Measurements from ENCODE around the gene ZFC3H1. TPM values are rescaled to one million over a fixed set of nuclear protein-coding genes. Genes with fewer than 3 reads are reported as not detected.

ZFC3H1 gene
- total and polyA plus RNA-seq, 2 donors from 2014 or later, result 11.2 to 42.4 TPM

DNA sequence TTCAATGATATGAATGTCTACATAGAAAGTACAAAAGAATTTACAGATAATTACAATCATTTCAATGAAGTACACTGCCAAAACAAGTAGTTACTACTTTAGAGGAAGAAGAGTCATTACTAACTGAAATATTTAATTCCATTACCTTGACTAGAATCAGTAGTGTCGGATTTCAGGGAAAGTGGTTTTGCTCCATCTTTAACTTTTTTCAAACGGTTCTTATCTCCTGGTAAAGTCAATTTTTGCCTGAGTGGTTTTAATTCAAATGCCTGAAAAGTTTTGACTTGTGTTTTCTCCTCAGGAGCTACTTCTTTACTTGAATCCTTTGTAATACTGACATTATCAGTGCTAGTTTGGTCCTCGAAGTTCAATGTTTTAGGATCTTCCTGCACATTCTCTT lies 6.9 kb downstream of the ZFC3H1 start:
- intact Hi-C loops (cut with DNase I), result no loop called here
- no peak for DNase-seq
- no peak for FAIRE-seq
- H3K27ac ChIP-seq (ENCODE audit: low read depth in 2 of 2, low read length in 2 of 2), result no peak overlapping the region
- H3K9ac ChIP-seq (ENCODE audit: low read length in 3 of 3), result no peak overlapping the region
- H3K27me3 ChIP-seq (ENCODE audit: control insufficient read depth, insufficient read depth, low read length), result no peaks in the 10 kb centered on the region
- H3K36me3 ChIP-seq (ENCODE audit: control insufficient read depth in 2 of 3, insufficient read depth in 3 of 3, low read length in 3 of 3), result peaks cover 4 to 34% (median 5%) of the 10 kb centered on the region in 3 donors
- no peaks in the 10 kb centered on the region for H3K9me3 ChIP-seq (ENCODE audit: control insufficient read depth in 2 of 3, insufficient read depth in 1 of 3, low read length in 3 of 3)
- TF ChIP-seq CTCF (IDR thresholded peaks at IDR 0.05; ENCODE audit: borderline replicate concordance, extremely low read depth, insufficient read depth), result no peak
- H3K4me3 ChIP-seq (ENCODE audit: low read length in 3 of 3), result no peak overlapping the region
- peaks cover 0 to 3% (median 2%) of the 10 kb centered on the region in 3 donors for H3K4me1 ChIP-seq (ENCODE audit: control insufficient read depth in 2 of 3, insufficient read depth in 2 of 3, low read depth in 1 of 3, low read length in 3 of 3)

DNA sequence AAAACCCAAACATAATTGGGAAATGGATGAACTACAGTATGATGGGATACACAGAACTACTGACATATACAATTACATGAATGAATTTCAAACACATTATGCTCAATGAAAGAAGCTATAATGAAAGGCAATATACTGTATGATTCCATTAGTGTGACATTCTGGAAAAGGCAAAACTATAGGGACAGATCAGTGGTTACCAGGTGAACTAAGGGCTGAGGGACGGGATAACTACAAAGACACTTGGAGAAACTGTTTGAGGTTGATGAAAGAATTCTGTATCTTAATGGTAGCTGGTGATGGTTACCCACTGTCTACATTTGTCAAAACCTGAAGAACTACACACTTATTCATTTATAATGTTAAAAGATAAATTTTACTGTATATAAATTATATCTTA lies 7.7 kb downstream of the ZFC3H1 start:
- H3K4me1 ChIP-seq (ENCODE audit: control insufficient read depth in 2 of 3, insufficient read depth in 2 of 3, low read depth in 1 of 3, low read length in 3 of 3), result peaks cover 0 to 2% (median 0%) of the 10 kb centered on the region in 3 donors
- intact Hi-C loops (cut with DNase I), result no loop called here
- H3K36me3 ChIP-seq (ENCODE audit: control insufficient read depth in 2 of 3, insufficient read depth in 3 of 3, low read length in 3 of 3), result peaks cover 4 to 34% (median 5%) of the 10 kb centered on the region in 3 donors
- DNase-seq (no peak), FAIRE-seq (no peak)
- no peak overlapping the region for H3K27ac ChIP-seq (ENCODE audit: low read depth in 2 of 2, low read length in 2 of 2)
- TF ChIP-seq CTCF (IDR thresholded peaks at IDR 0.05; ENCODE audit: borderline replicate concordance, extremely low read depth, insufficient read depth), result no peak
- H3K4me3 ChIP-seq (ENCODE audit: low read length in 3 of 3), result peak overlapping the region in 1 of 3 donors; percentile 7
- no peak overlapping the region for H3K9ac ChIP-seq (ENCODE audit: low read length in 3 of 3)
- H3K27me3 ChIP-seq (ENCODE audit: control insufficient read depth, insufficient read depth, low read length), result no peaks in the 10 kb centered on the region
- no peaks in the 10 kb centered on the region for H3K9me3 ChIP-seq (ENCODE audit: control insufficient read depth in 2 of 3, insufficient read depth in 1 of 3, low read length in 3 of 3)

DNA sequence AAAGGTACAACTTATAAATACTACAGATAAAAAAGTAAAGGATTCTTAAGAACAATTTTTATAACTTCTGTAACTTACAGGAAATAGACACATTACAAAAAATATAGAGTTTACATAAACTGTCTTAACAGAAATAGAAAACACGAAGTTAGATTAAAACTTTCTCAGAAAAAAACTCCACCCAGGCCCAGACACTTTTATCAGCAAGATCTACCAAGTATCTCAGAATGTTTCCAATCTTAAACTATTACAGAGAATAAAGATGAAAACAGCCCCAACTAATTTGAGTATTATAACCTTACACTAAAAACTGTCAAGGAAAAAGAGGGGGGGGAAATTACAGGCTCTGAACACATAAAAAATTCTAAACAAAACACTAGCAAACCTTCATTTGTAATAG lies 8.2 kb downstream of the ZFC3H1 start:
- no peak for DNase-seq
- intact Hi-C loops (cut with DNase I), result no loop called here

More for the DNA sequence above, 8.2 kb downstream of the ZFC3H1 start:
- no peaks in the 10 kb centered on the region for H3K27me3 ChIP-seq (ENCODE audit: control insufficient read depth, insufficient read depth, low read length)
- TF ChIP-seq CTCF (IDR thresholded peaks at IDR 0.05; ENCODE audit: borderline replicate concordance, extremely low read depth, insufficient read depth), result no peak
- H3K9me3 ChIP-seq (ENCODE audit: control insufficient read depth in 2 of 3, insufficient read depth in 1 of 3, low read length in 3 of 3), result no peaks in the 10 kb centered on the region
- H3K36me3 ChIP-seq (ENCODE audit: control insufficient read depth in 2 of 3, insufficient read depth in 3 of 3, low read length in 3 of 3), result peaks cover 4 to 34% (median 5%) of the 10 kb centered on the region in 3 donors
- FAIRE-seq, result no peak
- H3K4me1 ChIP-seq (ENCODE audit: control insufficient read depth in 2 of 3, insufficient read depth in 2 of 3, low read depth in 1 of 3, low read length in 3 of 3), result peaks cover 0 to 2% (median 0%) of the 10 kb centered on the region in 3 donors
- no peak overlapping the region for H3K9ac ChIP-seq (ENCODE audit: low read length in 3 of 3)
- H3K4me3 ChIP-seq (ENCODE audit: low read length in 3 of 3), result no peak overlapping the region
- H3K27ac ChIP-seq (ENCODE audit: low read depth in 2 of 2, low read length in 2 of 2), result no peak overlapping the region
